Right atrium auricular region (tissue), 2 donors: ENCODE data around the gene ATXN7. TPM values are rescaled to one million over a fixed set of nuclear protein-coding genes. Genes with fewer than 3 reads are reported as not detected.

ENCODE experiments used
- DNase-seq: peaks from one replicate; pipeline ENCODE4 v3.0.0-alpha.2; 2019; ENCODE audit warnings: low spot score
- H3K27ac ChIP-seq, 2 donors: fragments of 200-600 bp; sonication (generic); 1 replicate in 1 of 2; 2 replicates in 1 of 2; pipeline ENCODE4 v1.5.1; 2016 to 2019
- H3K27me3 ChIP-seq, 2 donors: fragments of 200-600 bp; sonication (generic); one replicate each; pipeline versions ENCODE4 v1.5.1 to v1.6.0; 2017 to 2019
- H3K36me3 ChIP-seq: fragments of 200-600 bp; sonication (generic); one replicate; pipeline ENCODE4 v1.5.1; 2016
- H3K4me1 ChIP-seq, 2 donors: fragments of 200-600 bp; sonication (generic); one replicate each; pipeline versions ENCODE4 v1.5.1 to v1.6.0; 2017 to 2019
- H3K4me3 ChIP-seq, 2 donors: fragments of 200-600 bp; sonication (generic); 1 replicate in 1 of 2; 2 replicates in 1 of 2; pipeline ENCODE4 v1.5.1; 2017 to 2019; ENCODE audit warnings: mild to moderate bottlenecking in 1 of 2, moderate library complexity in 1 of 2
- H3K9me3 ChIP-seq, 2 donors: fragments of 200-600 bp; sonication (generic); one replicate each; pipeline ENCODE4 v1.5.1; 2019
- CTCF ChIP-seq, 2 donors: fragments of 200-600 bp; sonication (generic); IDR thresholded peaks; one replicate each; pipeline ENCODE4 v1.5.1; 2019; ENCODE audit warnings: antibody characterized with exemption in 2 of 2
- total RNA-seq, 2 donors: library from RNA; depleted of rRNA; stranded (reverse); fragments of >200 nt; gene quantifications; one replicate each; pipeline ENCODE4 v1.1.0, GENCODE V29; 2016

ATXN7 gene
- total RNA-seq, 2 donors from 2014 or later, result 13.9 to 15.5 TPM

- no peak overlapping the region for H3K4me3 ChIP-seq
- DNase-seq, result no peak
- no peak overlapping the region for H3K27ac ChIP-seq
- no peaks in the 10 kb centered on the region for H3K27me3 ChIP-seq
- H3K9me3 ChIP-seq, result no peaks in the 10 kb centered on the region
- TF ChIP-seq CTCF (IDR thresholded peaks at IDR 0.05), result no peak
- H3K36me3 ChIP-seq, result no peaks in the 10 kb centered on the region
- peaks cover 0 to 24% of the 10 kb centered on the region in 2 donors for H3K4me1 ChIP-seq
These were observed 45.1 kb downstream of the ATXN7 start for GRCh38 chr3:63908776-63909175.

- no peaks in the 10 kb centered on the region for H3K9me3 ChIP-seq
- H3K36me3 ChIP-seq, result no peaks in the 10 kb centered on the region
- no peak for DNase-seq
- H3K27me3 ChIP-seq, result no peaks in the 10 kb centered on the region
- no peak overlapping the region for H3K4me3 ChIP-seq
- peaks cover 0 to 30% of the 10 kb centered on the region in 2 donors for H3K4me1 ChIP-seq
- no peak for TF ChIP-seq CTCF (IDR thresholded peaks at IDR 0.05)
- no peak overlapping the region for H3K27ac ChIP-seq
These were observed 45.8 kb downstream of the ATXN7 start for GRCh38 chr3:63909431-63909830.

GRCh38 chr3:63910001-63910400 is 46.3 kb downstream of the ATXN7 start:
- H3K36me3 ChIP-seq, result no peaks in the 10 kb centered on the region
- no peaks in the 10 kb centered on the region for H3K27me3 ChIP-seq
- H3K27ac ChIP-seq, result no peak overlapping the region
- no peak overlapping the region for H3K4me3 ChIP-seq
- no peak for TF ChIP-seq CTCF (IDR thresholded peaks at IDR 0.05)
- DNase-seq, result no peak
- no peaks in the 10 kb centered on the region for H3K9me3 ChIP-seq
- peaks cover 0 to 36% of the 10 kb centered on the region in 2 donors for H3K4me1 ChIP-seq

GRCh38 chr3:63910891-63911290 is 47.2 kb downstream of the ATXN7 start:
- H3K4me1 ChIP-seq, result peaks cover 0 to 36% of the 10 kb centered on the region in 2 donors
- no peak for TF ChIP-seq CTCF (IDR thresholded peaks at IDR 0.05)
- H3K36me3 ChIP-seq, result peaks cover under 1% of the 10 kb centered on the region
- H3K9me3 ChIP-seq, result no peaks in the 10 kb centered on the region
- DNase-seq, result no peak
- H3K4me3 ChIP-seq, result peak overlapping the region in 1 of 2 donors; percentile 87
- no peaks in the 10 kb centered on the region for H3K27me3 ChIP-seq
- H3K27ac ChIP-seq, result peak overlapping the region in 1 of 2 donors; percentile 99

GRCh38 chr3:63911509-63911872 is 47.8 kb downstream of the ATXN7 start:
- no peak for TF ChIP-seq CTCF (IDR thresholded peaks at IDR 0.05)
- Histone ChIP-seq H3K27me3 (no peaks in the 10 kb centered on the region), H3K27ac (peak overlapping the region; percentile 98 to 99), H3K4me1 (peaks cover 0 to 36% of the 10 kb centered on the region in 2 donors), H3K36me3 (peaks cover 6% of the 10 kb centered on the region), H3K9me3 (no peaks in the 10 kb centered on the region), H3K4me3 (peak overlapping the region; percentile 87 to 89)
- DNase-seq, result no peak
